ENCODE measurements around the gene IFI35.
"Not testable (repeated sequence)": the region's sequence is repeated elsewhere in the genome, so short reads cannot be mapped to it uniquely, and the experiment has no call there.

The IFI35 gene

DNA sequence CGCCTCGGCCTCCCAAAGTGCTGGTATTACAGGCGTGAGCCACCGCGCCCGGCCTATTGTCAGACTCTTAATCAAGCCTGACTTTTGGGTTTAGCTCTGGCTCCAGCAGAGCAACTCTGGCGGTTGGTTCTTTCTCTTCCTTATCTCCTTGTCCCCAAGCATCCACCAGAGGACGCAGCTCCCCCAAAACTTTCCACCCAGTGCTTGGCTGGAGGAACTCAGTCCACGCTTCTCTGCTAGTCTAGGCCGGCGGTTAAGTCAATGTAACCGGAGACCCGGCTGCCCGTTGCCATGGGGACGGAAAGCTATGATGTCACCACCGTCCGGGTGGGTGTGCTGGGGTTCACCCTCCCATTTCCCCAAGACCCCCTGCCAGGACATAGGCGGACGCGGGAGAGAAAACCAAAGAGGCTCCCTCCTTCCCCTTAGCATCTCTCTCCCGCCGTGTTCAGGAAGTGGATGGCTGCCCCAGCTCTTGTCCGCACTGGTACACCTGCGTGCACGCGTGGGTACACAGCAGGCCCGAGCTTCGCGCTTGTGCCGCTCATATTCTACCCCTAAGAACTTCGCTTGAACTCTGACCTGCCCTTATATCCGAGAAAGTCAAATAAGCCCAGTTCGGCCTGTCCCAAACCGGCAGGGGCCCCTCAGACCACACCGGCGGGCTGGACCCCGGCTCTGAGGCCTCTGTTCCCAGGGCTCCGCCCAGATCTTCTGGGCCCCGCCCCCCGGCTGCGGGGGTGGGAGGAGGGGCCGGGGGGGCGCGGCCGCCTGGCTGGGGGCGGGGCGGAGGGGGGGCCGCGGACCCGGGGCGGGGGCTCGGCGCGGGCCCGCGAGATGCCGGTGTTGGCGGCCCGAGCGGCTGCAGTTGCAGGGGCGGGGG, 18.1 kb downstream of the IFI35 start, which contains the start of gene RND2:
TSS of gene RND2 (plus strand) at position 825 of the 883 bp plus-strand sequence. CDS start 117 bp downstream, outside the sequence.
- no peak for DNase-seq (ENCODE audit: low read depth)

- no peak for DNase-seq (ENCODE audit: low read depth)
Measured at GRCh38 chr17:43025290-43025657, 18.7 kb downstream of the IFI35 start.

- DNase-seq (ENCODE audit: low read depth), result no peak
Measured at GRCh38 chr17:43025766-43026537, 19.4 kb downstream of the IFI35 start.

GRCh38 chr17:43026595-43026994, 20.0 kb downstream of the IFI35 start:
- no peak for DNase-seq (ENCODE audit: low read depth)

GRCh38 chr17:43027091-43028032, 20.8 kb downstream of the IFI35 start:
- no peak for DNase-seq (ENCODE audit: low read depth)

DNA sequence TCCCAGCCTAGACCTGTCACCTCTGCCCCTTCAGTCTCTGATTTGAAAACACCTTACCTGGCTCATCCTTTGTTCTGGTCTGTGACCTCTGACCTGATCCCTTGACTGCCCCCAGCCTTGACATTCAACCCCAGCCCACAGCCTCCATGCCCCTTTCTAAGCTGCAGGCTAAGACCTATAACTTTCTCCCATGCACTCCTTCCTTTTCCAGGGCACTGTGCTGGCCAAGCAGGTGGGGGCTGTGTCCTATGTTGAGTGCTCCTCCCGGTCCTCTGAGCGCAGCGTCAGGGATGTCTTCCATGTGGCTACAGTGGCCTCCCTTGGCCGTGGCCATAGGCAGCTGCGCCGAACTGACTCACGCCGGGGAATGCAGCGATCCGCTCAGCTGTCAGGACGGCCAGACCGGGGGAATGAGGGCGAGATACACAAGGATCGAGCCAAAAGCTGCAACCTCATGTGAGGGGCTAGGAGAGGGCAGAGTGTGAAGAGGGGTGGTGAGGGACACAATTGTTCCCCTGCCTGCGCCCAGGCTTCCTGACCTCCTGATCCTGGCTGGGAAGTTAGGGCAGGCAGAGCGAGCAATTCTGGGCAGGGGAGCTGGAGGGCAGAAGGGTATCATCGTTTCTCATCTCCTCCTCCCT, 21.8 kb downstream of the IFI35 start:
- DNase-seq (ENCODE audit: low read depth), result no peak

- no peak for DNase-seq (ENCODE audit: low read depth)
Measured at GRCh38 chr17:43030137-43030767, 23.7 kb downstream of the IFI35 start.

DNA sequence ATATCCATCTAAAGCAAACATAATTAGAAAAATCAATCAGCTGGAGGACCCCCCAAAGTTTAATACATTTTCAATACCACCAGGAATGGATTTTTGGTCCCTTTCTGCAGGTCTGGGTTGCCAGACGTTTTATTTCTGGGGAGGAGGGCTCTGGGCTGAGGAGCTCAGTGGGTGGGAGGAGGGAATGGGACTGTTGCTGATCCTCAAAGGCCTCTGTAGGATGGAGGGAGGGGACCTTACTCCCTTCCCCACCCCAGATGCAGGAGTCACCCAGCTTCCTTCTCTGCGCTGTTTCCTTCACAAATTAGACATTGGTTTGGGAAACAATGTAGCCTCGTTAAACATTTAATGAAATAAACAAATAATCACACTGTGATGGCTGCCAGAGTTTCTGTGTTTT, 25.1 kb downstream of the IFI35 start:
- DNase-seq (ENCODE audit: low read depth), result no peak

DNA sequence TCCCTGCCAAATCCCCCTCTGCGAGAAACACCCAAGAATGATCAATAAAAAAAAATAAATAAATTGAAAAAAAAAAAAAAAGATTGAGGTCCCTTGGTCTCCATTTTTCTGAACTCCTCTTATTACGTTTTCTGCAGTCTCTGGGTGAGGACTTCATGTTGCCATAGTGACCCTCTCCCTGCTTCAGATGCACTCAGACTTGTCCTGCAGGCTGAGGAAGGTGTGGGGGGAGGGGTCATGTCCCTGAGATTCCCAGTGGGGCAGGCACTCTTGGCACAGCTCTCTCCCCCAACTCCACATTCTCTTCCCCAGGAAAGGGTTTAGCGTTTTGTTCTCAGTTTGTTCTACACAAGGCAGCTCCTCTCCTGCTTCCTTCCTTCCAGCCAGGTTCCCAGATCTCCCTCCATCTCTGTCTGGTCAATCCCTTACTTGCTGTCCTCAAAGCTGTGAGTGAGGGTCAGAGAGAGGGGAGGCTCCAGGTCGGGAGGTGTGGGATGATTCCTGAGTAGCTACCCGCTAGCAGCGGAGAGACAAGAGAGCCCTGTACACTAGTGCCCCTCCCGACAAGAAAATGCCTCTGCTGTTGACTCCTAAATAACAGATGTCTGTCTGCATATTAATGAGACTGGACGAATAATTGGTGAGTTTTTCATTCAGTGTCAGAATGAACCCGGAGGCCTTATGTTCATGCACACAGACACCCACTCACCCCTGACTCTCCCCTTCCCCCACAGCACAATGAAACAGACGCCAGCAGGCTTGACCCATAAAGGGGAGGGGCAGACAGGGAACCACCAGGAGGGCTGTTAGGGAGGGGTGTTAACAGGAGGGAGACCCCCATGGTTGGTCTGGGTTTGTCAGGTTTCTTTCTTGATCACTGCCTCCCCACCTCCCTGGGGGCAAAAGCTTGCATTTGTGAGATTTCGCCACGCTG, 27.6 kb downstream of the IFI35 start:
- DNase-seq (ENCODE audit: low read depth), result no peak

DNA sequence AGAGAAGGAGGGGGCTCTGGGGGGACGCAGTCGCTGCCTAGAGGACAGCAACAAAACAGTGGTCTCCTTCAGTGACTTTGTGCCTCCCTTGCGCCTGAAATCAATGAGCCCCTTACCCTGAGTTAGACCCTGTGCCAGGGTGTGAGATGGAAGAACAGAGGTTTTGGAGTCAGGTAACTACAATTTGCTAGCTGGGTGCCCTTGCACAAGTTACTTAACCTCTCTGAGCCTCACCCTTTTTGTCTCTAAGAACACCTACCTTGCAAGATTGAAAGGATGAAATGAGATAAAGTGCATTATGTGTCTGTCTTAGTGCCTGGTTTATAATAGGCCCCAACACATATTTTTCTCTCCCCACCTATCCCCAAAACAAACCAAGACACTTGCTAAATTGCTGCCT, 28.3 kb downstream of the IFI35 start:
- DNase-seq (ENCODE audit: low read depth), result no peak

DNA sequence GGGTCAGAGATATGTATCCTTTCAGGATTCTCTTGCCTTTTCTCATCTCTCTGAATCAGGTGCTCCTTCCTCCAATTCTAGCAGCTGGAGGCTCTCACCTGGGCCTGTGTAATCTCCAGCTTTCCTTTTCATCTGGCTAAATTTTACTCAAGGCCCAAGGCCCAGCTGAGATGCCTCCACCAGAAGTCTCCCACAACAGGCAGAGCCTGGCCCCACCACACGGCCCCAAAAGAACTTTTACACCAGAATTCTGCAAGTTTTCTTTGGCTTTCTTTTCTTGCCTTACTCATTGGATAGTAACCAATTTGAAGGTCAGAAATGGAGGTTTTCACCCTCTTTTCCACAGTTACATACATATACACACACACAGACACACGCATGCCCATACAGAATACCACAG, 33.1 kb downstream of the IFI35 start:
- DNase-seq (ENCODE audit: low read depth), result no peak

- no peak for DNase-seq (ENCODE audit: low read depth)
Measured at GRCh38 chr17:43040655-43041054, 34.1 kb downstream of the IFI35 start.

DNA sequence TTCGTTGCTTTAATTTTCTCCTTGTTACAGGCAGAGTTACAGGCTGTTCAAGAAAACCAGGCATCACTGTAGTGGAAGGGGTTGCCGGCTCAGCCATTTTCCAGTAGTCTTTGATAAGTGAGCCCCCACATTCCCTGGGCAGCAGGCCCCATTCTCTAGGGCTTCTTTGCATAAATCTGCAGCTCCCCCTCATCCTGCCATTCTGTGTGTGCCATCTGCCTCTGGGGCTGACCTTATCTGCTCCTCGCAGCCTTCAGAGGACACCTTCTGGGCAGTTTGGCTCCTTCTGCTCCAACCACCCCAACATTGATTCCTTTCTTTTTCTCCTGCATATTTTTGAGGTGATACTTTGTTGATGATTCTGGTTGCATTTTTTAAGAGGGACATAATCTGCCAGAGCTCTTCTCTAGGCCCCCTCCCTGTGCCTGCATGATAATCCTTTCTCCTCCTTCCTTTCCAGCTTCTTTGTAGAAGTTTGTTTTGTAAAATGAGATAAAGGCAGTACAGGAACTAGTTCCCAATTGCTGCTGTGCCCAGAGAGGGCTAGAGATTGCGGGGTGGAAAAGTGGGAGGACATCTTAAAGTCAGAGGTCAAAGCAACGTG, 35.5 kb downstream of the IFI35 start:
- no peak for DNase-seq (ENCODE audit: low read depth)

DNA sequence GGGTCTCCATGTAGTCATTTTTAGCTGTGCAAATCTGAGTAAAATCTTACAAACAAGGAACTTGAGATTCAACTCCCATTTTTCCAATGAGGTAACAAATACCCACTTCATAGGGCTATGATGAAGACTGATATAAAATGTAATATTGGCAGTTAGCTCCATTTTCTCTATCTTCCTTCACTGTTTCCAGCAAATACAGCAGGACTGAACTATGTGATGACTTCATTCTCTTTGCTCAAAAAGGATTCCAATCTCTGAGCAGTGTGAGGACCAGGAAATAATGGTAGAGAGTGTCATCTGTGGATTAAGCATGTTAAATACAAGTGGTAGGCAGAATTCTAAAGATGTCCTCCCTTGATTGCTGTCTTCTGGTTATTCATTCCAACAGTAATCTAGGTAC, 36.7 kb downstream of the IFI35 start:
- DNase-seq (ENCODE audit: low read depth), result no peak

GRCh38 chr17:43044024-43044423, 37.4 kb downstream of the IFI35 start:
- no peak for DNase-seq (ENCODE audit: low read depth)

- DNase-seq (ENCODE audit: low read depth), result no peak
Measured at GRCh38 chr17:43051969-43052368, 45.4 kb downstream of the IFI35 start.

- DNase-seq (ENCODE audit: low read depth), result not testable (repeated sequence)
Measured at GRCh38 chr17:43053008-43053407, 46.4 kb downstream of the IFI35 start.

DNA sequence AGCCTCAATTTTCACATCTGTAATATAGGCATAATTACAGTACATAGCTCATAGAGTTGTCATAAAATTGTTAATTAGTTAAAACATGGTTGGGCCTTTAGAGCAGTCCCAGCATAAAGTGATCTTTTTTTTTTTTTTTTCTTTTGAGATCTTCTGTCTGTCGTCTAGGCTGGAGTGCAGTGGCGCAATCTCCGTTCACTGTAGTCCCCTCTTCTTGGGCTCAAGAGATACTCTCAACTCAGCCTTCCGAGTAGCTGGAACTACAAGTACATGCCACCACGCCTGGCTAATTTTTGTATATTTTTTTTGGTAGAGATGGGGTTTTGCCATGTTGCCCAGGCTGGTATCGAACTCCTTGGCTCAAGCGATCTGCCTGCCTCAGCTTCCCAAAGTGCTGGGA, 49.5 kb downstream of the IFI35 start:
- DNase-seq (ENCODE audit: low read depth), result no peak

DNA sequence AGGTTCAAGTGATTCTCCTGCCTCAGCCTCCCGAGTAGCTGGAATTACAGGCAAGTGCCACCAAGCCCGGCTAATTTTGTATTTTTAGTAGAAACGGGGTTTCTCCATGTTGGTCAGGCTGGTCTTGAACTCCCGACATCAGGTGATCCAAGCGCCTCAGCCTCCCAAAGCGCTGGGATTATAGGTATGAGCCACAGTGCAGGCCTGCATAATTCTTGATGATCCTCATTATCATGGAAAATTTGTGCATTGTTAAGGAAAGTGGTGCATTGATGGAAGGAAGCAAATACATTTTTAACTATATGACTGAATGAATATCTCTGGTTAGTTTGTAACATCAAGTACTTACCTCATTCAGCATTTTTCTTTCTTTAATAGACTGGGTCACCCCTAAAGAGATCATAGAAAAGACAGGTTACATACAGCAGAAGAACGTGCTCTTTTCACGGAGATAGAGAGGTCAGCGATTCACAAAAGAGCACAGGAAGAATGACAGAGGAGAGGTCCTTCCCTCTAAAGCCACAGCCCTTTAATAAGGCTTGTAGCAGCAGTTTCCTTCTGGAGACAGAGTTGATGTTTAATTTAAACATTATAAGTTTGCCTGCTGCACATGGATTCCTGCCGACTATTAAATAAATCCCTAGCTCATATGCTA, 56.5 kb downstream of the IFI35 start:
- no peak for DNase-seq (ENCODE audit: low read depth)
